ENCODE data around the gene ARHGAP32.
"Not testable (repeated sequence)": the region's sequence is repeated elsewhere in the genome, so short reads cannot be mapped to it uniquely, and the experiment has no call there.

Gene ARHGAP32

GRCh38 chr11:128920666-128921065 lies 271.5 kb downstream of the ARHGAP32 start:
- no peak for ATAC-seq
- no peak for TF ChIP-seq RARB (CRISPR knock-in tag; IDR thresholded peaks at IDR 0.05)
- no peak for TF ChIP-seq ESRRG (CRISPR knock-in tag; IDR thresholded peaks at IDR 0.05)
- TF ChIP-seq ARNTL (CRISPR knock-in tag; IDR thresholded peaks at IDR 0.05; ENCODE audit: borderline replicate concordance, low read depth), result no peak
- no peak for TF ChIP-seq CSDC2 (CRISPR knock-in tag; IDR thresholded peaks at IDR 0.05)

DNA sequence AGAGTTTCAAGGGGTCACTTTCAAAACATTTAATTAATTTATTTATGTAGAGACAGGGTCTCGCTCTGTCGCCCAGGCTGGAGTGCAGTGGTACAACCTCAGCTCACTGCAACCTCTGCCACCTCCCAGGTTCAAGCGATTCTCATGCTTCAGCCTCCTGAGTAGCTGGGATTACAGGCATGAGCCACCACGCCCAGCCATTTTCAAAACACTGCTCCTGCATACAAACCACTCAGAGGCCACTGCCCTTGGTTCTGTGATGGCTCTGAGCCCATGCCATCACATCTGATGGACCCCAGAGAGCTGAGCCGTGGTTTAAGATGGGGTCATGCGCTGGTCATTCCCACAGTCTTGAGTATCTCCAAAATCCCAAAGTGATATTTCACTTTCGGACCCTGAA lies 272.5 kb downstream of the ARHGAP32 start:
- not testable (repeated sequence) for ATAC-seq

DNA sequence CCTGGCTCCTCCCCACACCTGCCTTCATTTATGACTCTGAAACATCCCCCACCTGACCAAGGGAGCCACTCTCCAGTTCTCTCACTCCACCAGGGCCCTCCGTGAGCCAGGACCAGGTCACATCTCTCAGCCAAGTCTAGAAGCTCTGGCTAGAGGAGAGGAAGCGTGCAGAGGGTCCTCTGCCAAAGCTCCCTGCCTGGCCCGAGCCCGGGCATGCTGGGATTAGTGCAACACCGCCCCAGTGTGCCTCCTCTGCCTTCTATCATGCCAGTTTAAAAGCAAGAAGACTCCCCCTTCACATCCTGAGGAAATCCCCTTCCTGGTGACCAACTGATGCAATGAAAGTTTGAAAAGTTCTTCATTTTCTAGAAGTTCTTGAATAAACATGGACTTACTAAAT lies 272.9 kb downstream of the ARHGAP32 start:
- no peak for ATAC-seq
- TF ChIP-seq SNAI2 (CRISPR knock-in tag; IDR thresholded peaks at IDR 0.05) (no peak), ZFP30 (CRISPR knock-in tag; IDR thresholded peaks at IDR 0.05) (no peak), PATZ1 (CRISPR knock-in tag; IDR thresholded peaks at IDR 0.05; ENCODE audit: borderline replicate concordance) (no peak), TCF4 (CRISPR knock-in tag; IDR thresholded peaks at IDR 0.05; ENCODE audit: borderline replicate concordance) (no peak), RARB (CRISPR knock-in tag; IDR thresholded peaks at IDR 0.05) (no peak), GLIS3 (CRISPR knock-in tag; IDR thresholded peaks at IDR 0.05) (no peak), ARNTL (CRISPR knock-in tag; IDR thresholded peaks at IDR 0.05; ENCODE audit: borderline replicate concordance, low read depth) (no peak), ISL1 (CRISPR knock-in tag; IDR thresholded peaks at IDR 0.05) (no peak), ZNF565 (CRISPR knock-in tag; conservative IDR thresholded peaks at IDR 0.05; ENCODE audit: low read depth) (no peak), PPARA (CRISPR knock-in tag; IDR thresholded peaks at IDR 0.05; ENCODE audit: borderline replicate concordance) (no peak), ZNF8 (CRISPR knock-in tag; IDR thresholded peaks at IDR 0.05) (no peak), ZC3H10 (CRISPR knock-in tag; IDR thresholded peaks at IDR 0.05) (no peak), OSR1 (CRISPR knock-in tag; IDR thresholded peaks at IDR 0.05) (no peak), ZFP3 (CRISPR knock-in tag; IDR thresholded peaks at IDR 0.05) (no peak), ZNF70 (CRISPR knock-in tag; IDR thresholded peaks at IDR 0.05) (no peak), POU6F1 (CRISPR knock-in tag; IDR thresholded peaks at IDR 0.05; ENCODE audit: borderline replicate concordance, low read depth) (no peak), ESRRG (CRISPR knock-in tag; IDR thresholded peaks at IDR 0.05) (no peak), TOX (CRISPR knock-in tag; IDR thresholded peaks at IDR 0.05; ENCODE audit: borderline replicate concordance) (no peak)
- TF ChIP-seq, protein P1, sequence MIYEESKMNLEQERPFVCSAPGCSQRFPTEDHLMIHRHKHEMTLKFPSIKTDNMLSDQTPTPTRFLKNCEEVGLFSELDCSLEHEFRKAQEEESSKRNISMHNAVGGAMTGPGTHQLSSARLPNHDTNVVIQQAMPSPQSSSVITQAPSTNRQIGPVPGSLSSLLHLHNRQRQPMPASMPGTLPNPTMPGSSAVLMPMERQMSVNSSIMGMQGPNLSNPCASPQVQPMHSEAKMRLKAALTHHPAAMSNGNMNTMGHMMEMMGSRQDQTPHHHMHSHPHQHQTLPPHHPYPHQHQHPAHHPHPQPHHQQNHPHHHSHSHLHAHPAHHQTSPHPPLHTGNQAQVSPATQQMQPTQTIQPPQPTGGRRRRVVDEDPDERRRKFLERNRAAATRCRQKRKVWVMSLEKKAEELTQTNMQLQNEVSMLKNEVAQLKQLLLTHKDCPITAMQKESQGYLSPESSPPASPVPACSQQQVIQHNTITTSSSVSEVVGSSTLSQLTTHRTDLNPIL (CRISPR knock-in tag; IDR thresholded peaks at IDR 0.05; ENCODE audit: low read depth), result no peak
- TF ChIP-seq, protein P2, sequence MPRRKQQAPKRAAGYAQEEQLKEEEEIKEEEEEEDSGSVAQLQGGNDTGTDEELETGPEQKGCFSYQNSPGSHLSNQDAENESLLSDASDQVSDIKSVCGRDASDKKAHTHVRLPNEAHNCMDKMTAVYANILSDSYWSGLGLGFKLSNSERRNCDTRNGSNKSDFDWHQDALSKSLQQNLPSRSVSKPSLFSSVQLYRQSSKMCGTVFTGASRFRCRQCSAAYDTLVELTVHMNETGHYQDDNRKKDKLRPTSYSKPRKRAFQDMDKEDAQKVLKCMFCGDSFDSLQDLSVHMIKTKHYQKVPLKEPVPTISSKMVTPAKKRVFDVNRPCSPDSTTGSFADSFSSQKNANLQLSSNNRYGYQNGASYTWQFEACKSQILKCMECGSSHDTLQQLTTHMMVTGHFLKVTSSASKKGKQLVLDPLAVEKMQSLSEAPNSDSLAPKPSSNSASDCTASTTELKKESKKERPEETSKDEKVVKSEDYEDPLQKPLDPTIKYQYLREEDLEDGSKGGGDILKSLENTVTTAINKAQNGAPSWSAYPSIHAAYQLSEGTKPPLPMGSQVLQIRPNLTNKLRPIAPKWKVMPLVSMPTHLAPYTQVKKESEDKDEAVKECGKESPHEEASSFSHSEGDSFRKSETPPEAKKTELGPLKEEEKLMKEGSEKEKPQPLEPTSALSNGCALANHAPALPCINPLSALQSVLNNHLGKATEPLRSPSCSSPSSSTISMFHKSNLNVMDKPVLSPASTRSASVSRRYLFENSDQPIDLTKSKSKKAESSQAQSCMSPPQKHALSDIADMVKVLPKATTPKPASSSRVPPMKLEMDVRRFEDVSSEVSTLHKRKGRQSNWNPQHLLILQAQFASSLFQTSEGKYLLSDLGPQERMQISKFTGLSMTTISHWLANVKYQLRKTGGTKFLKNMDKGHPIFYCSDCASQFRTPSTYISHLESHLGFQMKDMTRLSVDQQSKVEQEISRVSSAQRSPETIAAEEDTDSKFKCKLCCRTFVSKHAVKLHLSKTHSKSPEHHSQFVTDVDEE (CRISPR knock-in tag; IDR thresholded peaks at IDR 0.05), result no peak

DNA sequence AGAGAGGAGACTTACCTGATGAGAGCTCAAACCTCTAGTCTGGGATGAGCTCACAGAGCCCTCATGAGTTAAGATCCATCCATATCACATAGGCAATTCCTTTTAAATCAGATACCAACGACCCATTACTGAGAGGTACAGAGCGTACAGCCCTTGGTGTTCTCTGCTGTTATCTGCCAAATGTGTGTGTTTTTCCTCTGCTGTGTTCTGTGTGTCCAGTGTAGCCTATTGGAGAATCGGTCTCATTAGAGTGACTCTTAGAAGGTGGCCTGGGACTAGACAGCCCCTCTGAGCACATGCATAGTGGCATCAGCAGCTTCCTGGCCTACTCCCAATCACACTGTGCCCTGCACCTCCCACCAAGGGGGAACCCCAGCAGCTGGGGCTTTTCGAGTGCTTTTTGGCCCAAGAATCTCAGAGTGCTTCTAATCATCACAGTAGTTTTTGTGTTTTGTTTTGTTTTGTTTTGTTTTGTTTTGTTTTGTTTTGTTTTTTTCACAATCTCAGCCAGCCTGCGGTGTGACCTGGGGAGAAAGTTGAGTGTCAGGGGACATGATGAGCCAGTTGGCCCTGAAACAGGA lies 274.9 kb downstream of the ARHGAP32 start:
- no peak for ATAC-seq
- TF ChIP-seq ESRRG (CRISPR knock-in tag; IDR thresholded peaks at IDR 0.05) (no peak), ZNF565 (CRISPR knock-in tag; conservative IDR thresholded peaks at IDR 0.05; ENCODE audit: low read depth) (no peak), CSRNP3 (CRISPR knock-in tag; IDR thresholded peaks at IDR 0.05) (no peak), ZFP30 (CRISPR knock-in tag; IDR thresholded peaks at IDR 0.05) (no peak), TOX (CRISPR knock-in tag; IDR thresholded peaks at IDR 0.05; ENCODE audit: borderline replicate concordance) (no peak)
